NCI-H446 treated with DMSO at 0.1 percent for 48 hours (cell line): ENCODE measurements around the gene TAF1.
"Not testable (repeated sequence)": the region's sequence is repeated elsewhere in the genome, so short reads cannot be mapped to it uniquely, and the experiment has no call there.

Experiments used
- DNase-seq: peaks from one replicate; lab custom pipeline; 2025; lab: John Stamatoyannopoulos, UW

Gene TAF1, protein sequence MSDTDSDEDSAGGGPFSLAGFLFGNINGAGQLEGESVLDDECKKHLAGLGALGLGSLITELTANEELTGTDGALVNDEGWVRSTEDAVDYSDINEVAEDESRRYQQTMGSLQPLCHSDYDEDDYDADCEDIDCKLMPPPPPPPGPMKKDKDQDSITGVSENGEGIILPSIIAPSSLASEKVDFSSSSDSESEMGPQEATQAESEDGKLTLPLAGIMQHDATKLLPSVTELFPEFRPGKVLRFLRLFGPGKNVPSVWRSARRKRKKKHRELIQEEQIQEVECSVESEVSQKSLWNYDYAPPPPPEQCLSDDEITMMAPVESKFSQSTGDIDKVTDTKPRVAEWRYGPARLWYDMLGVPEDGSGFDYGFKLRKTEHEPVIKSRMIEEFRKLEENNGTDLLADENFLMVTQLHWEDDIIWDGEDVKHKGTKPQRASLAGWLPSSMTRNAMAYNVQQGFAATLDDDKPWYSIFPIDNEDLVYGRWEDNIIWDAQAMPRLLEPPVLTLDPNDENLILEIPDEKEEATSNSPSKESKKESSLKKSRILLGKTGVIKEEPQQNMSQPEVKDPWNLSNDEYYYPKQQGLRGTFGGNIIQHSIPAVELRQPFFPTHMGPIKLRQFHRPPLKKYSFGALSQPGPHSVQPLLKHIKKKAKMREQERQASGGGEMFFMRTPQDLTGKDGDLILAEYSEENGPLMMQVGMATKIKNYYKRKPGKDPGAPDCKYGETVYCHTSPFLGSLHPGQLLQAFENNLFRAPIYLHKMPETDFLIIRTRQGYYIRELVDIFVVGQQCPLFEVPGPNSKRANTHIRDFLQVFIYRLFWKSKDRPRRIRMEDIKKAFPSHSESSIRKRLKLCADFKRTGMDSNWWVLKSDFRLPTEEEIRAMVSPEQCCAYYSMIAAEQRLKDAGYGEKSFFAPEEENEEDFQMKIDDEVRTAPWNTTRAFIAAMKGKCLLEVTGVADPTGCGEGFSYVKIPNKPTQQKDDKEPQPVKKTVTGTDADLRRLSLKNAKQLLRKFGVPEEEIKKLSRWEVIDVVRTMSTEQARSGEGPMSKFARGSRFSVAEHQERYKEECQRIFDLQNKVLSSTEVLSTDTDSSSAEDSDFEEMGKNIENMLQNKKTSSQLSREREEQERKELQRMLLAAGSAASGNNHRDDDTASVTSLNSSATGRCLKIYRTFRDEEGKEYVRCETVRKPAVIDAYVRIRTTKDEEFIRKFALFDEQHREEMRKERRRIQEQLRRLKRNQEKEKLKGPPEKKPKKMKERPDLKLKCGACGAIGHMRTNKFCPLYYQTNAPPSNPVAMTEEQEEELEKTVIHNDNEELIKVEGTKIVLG (N-terminal part only)

GRCh38 chrX:71365875-71366673 is at the start of gene TAF1:
Gene TAF1 (plus strand): TSS chrX:71366357. CDS start chrX:71366375, 18 bp downstream.
- DNase-seq = peak; percentile 96

- DNase-seq = not testable (repeated sequence)
Measured at GRCh38 chrX:71316959-71317358, 49.2 kb upstream of the TAF1 start.

- no peak for DNase-seq
Measured at GRCh38 chrX:71320126-71320525, 46.0 kb upstream of the TAF1 start.

DNA sequence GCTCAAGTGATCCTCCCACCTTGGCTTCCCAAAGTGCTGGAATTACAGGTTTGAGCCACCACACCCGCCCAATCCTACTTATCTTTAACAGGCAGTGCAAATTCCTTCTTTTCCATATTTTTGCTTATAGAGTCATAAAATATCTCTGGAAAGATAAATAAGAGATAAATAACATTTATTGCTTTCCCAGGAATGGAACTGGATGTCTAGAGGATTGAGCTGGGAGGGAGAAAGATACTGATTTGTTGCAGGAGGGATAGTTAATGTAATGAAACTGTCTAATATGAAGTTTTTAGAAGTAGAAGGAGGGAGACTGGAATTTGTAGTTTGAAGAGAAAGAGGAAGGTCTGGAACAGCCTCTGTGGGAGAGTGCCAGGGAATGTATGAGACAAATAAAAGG is 44.4 kb upstream of the TAF1 start:
- DNase-seq = no peak

- DNase-seq = not testable (repeated sequence)
Measured at GRCh38 chrX:71324452-71324851, 41.7 kb upstream of the TAF1 start.

GRCh38 chrX:71326394-71326793 is 39.8 kb upstream of the TAF1 start:
- DNase-seq = no peak

DNA sequence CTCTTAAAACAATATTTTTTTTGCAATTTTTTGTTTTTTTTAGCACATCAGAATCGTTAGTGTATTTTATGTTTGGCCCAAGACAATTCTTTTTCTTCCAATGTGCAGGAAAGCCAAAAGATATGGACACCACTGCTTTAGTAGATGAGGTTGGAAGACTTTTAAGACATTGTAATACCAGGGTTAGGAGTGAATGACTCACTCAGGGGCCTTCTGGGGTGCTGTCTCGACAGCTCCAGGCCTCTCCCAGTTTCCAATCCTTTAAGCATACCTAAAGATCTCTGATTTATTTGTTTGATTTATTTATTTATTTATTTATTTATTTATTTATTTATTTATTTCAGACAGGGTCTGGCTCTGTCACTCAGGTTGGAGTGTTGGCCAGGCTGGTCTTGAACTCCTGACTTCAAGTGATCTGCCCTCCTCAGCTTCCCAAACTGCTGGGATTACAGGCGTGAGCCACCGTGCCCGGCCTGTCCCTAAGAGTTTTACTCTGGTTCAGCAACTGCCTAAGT is 16.9 kb upstream of the TAF1 start:
- not testable (repeated sequence) for DNase-seq

- not testable (repeated sequence) for DNase-seq
Measured at GRCh38 chrX:71349867-71350266, 16.3 kb upstream of the TAF1 start.

GRCh38 chrX:71352439-71352838 is 13.7 kb upstream of the TAF1 start:
- DNase-seq = not testable (repeated sequence)

DNA sequence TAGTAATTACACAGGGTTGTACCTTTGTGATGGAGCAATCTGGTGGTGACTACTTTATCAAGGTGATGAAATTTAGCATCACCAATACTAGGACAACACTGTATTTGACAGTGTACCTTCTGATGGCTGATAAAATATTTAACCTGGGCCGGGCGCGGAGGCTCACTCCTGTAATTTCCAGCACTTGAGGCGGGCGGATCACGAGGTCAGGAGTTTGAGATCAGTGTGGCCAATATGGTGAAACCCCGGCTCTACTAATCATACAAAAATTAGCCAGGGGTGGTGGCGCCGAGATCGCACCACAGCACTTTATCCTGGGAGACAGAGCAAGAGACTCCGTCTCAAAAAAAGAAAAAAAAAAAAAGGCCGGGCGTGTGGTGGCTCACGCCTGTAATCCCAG is 1.9 kb upstream of the TAF1 start:
- no peak for DNase-seq

- DNase-seq = no peak
Measured at GRCh38 chrX:71365356-71365874, 742 bp upstream of the TAF1 start.

- no peak for DNase-seq
Measured at GRCh38 chrX:71366674-71367256, 608 bp downstream of the TAF1 start.

GRCh38 chrX:71367396-71367795 is 1.2 kb downstream of the TAF1 start:
- DNase-seq = no peak

DNA sequence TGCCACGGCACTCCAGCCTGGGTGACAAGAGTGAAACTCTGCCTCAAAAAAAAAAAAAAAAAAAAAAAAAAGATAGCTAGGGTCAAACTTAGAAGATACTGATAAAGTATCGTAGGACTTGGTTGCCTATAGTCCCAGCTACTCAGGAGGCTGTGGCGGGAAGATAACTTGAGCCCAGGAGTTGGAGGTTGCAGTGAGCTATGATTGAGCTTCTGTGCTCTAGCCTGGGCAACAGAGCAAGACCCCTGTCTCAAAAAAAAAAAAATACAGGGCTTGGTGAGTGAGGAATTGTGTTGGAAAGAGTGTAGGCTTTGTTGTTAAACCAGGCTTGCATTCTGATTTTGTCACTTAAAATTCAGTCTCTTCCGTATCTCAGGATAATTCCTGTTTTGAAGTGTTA is 6.2 kb downstream of the TAF1 start:
- DNase-seq = no peak

DNA sequence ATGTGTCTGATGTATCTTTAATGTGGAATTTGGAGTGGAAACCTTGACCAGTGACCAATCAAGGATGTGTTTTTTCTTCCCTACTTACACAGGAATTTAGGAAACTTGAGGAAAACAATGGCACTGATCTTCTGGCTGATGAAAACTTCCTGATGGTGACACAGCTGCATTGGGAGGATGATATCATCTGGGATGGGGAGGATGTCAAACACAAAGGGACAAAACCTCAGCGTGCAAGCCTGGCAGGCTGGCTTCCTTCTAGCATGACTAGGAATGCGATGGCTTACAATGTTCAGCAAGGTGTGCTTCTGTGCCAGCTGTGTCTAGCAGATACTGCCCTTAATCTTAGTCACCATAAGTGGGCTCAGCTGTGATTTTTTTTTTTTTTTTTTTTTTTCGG is 12.6 kb downstream of the TAF1 start:
- no peak for DNase-seq

GRCh38 chrX:71391725-71392124 is 25.6 kb downstream of the TAF1 start:
- not testable (repeated sequence) for DNase-seq

GRCh38 chrX:71393919-71394318 is 27.8 kb downstream of the TAF1 start:
- DNase-seq = no peak

- DNase-seq = no peak
Measured at GRCh38 chrX:71396576-71396975, 30.4 kb downstream of the TAF1 start.

DNA sequence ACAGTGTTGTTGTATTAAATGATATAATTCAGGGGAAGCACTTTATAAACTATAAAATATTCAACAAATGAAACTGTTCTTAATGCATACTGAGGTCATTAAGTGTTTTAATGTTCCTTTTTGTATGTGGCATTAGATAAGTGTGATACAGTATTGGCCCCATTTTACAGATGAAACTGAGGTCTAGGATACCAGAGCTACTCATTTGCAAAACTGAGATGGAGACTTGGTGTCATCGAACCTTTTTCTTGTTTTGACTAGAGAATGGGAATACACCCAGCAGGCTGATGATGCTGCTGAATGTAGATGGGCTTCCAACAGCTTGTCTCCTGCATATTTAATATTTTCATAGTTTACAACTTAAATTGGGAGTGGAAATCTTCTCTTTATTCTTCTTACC is 34.6 kb downstream of the TAF1 start:
- DNase-seq = no peak

DNA sequence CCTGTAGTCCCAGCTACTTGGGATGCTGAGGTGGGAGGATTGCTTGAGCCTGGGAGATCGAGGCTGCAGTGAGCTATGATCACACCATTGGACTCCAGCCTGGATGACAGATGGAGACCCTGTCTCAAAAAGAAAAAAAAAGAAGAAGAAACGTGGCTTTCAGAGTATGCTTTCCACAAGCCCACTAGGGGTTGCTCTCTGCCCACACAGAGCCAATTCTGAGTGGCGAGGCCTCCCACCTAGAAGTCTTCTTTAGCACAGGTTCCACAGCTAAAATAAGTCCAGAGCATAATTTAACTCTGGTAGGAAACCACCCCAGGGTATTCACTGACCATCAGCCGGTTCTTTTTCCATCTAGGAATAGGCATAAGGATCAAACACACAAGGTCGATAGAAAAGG is 50.1 kb downstream of the TAF1 start:
- DNase-seq = not testable (repeated sequence)
